HCT116 (cell line): ENCODE results near the gene TIAM1. TPM values are rescaled to one million over a fixed set of nuclear protein-coding genes. Genes with fewer than 3 reads are reported as not detected.

Experiments
- ATAC-seq: fragments of 200-7000 bp; cut with Tn5 transposase; 2 replicates; pipeline ENCODE4 v1.9.1; 2020; ENCODE audit warnings: mild to moderate bottlenecking, moderate library complexity
- BruUV-seq: library from RNA; stranded (reverse); fragments of 400-500 nt; replicated peaks from 2 replicates; lab custom pipeline; 2021; lab: Mats Ljungman, UMichigan
- CTCF ChIA-PET: fragments of 300-600 bp; sonication (Branson Sonifier 250); formaldehyde crosslinking; loops from one replicate; lab custom pipeline; 2021; ENCODE audit warnings: antibody characterized with exemption; lab: Charles Lee
- POLR2A ChIA-PET: fragments of 300-600, 350-600 bp; sonication (Branson Sonifier 250); formaldehyde crosslinking; loops from one replicate; lab custom pipeline; 2021; ENCODE audit warnings: antibody characterized with exemption; lab: Charles Lee
- RAD21 ChIA-PET, 2 experiments: fragments of 300-600 bp; sonication (Branson Sonifier 250); formaldehyde crosslinking; loops; one replicate each; lab custom pipeline; 2023; ENCODE audit warnings: low total read pairs in 2 of 2; ENCODE audit not compliant: uncharacterized antibody in 2 of 2, unreplicated experiment in 2 of 2, low non-redundant PET in 1 of 2; lab: Charles Lee
- DNase-seq: peaks from one replicate; pipeline ENCODE4 v3.0.0-alpha.2; 2010; ENCODE audit warnings: low read depth, low spot score
- H2AFZ ChIP-seq: fragments of 200-600 bp; shearing (Covaris generic), sonication (generic); 2 replicates; pipeline ENCODE4 v1.6.1; 2017; ENCODE audit warnings: low read depth, mixed run types, mixed read lengths, antibody characterized with exemption, low read length; ENCODE audit not compliant: poor library complexity, severe bottlenecking
- H3K27ac ChIP-seq: 2 replicates; pipeline ENCODE4 v1.5.1; 2012; ENCODE audit warnings: low read depth, low read length
- H3K27me3 ChIP-seq: fragments of 200-600 bp; sonication (generic); 2 replicates; pipeline ENCODE4 v1.6.1; 2016; ENCODE audit warnings: mixed run types, low read length, mixed read lengths; ENCODE audit not compliant: insufficient read depth
- H3K36me3 ChIP-seq, 2 experiments: fragments of 200-500 bp in 1 of 2; fragments of 200-600 bp in 1 of 2; sonication (Bioruptor generic) in 1 of 2; sonication (generic) in 1 of 2; 2 replicates each; pipeline versions ENCODE4 v1.5.1 to v1.6.1; 2014 to 2016; ENCODE audit warnings: low read length in 2 of 2, inconsistent platforms in 1 of 2, mixed read lengths in 1 of 2, mixed run types in 1 of 2; ENCODE audit not compliant: insufficient read depth in 2 of 2, control insufficient read depth in 1 of 2
- H3K4me1 ChIP-seq, 2 experiments: fragments of 200-600 bp in 1 of 2; sonication (generic) in 1 of 2; 2 replicates each; pipeline versions ENCODE4 v1.5.1 to v1.6.1; 2012 to 2017; ENCODE audit warnings: low read length in 2 of 2, inconsistent platforms in 1 of 2, mild to moderate bottlenecking in 1 of 2, mixed read lengths in 1 of 2, mixed run types in 1 of 2, moderate library complexity in 1 of 2; ENCODE audit not compliant: insufficient read depth in 2 of 2, control insufficient read depth in 1 of 2
- H3K4me2 ChIP-seq: fragments of 200-600 bp; sonication (generic); 2 replicates; pipeline ENCODE4 v1.6.1; 2017; ENCODE audit warnings: mixed run types, low read length, mixed read lengths
- H3K4me3 ChIP-seq, 2 experiments: fragments of 200-600 bp in 1 of 2; sonication (generic) in 1 of 2; replicated peaks in 1 of 2; 2 replicates each; pipeline ENCODE4 v1.5.1; 2011 to 2016; ENCODE audit warnings: low read length in 2 of 2, control low read depth in 1 of 2, low read depth in 1 of 2, mild to moderate bottlenecking in 1 of 2, mixed read lengths in 1 of 2, mixed run types in 1 of 2
- H3K79me2 ChIP-seq: fragments of 200-600 bp; sonication (generic); 2 replicates; pipeline ENCODE4 v1.6.1; 2017; ENCODE audit warnings: mild to moderate bottlenecking, mixed run types, low read length, moderate library complexity, mixed read lengths; ENCODE audit not compliant: insufficient read depth
- H3K9ac ChIP-seq: fragments of 200-600 bp; sonication (generic); 2 replicates; pipeline ENCODE4 v1.6.1; 2016; ENCODE audit warnings: low read length, mixed read lengths
- H3K9me2 ChIP-seq: fragments of 200-600 bp; sonication (generic), shearing (Covaris generic); 2 replicates; pipeline ENCODE4 v1.6.1; 2017; ENCODE audit warnings: mixed run types, mild to moderate bottlenecking, moderate library complexity; ENCODE audit not compliant: insufficient read depth
- H3K9me3 ChIP-seq, 2 experiments: fragments of 200-500 bp in 1 of 2; fragments of 200-600 bp in 1 of 2; sonication (Bioruptor generic) in 1 of 2; sonication (generic) in 1 of 2; 2 replicates each; pipeline ENCODE4 v1.6.1; 2014 to 2017; ENCODE audit warnings: low read length in 2 of 2, mixed read lengths in 2 of 2, inconsistent platforms in 1 of 2, low read depth in 1 of 2, mild to moderate bottlenecking in 1 of 2, mixed run types in 1 of 2, moderate library complexity in 1 of 2; ENCODE audit not compliant: control insufficient read depth in 1 of 2, insufficient read depth in 1 of 2
- H4K20me1 ChIP-seq: fragments of 200-600 bp; sonication (generic), shearing (Covaris generic); 2 replicates; pipeline ENCODE4 v1.6.1; 2017; ENCODE audit warnings: mixed run types, mild to moderate bottlenecking, moderate library complexity; ENCODE audit not compliant: insufficient read depth
- REST ChIP-seq: IDR thresholded peaks from 2 replicates; pipeline ENCODE4 v1.6.1; 2012; ENCODE audit warnings: low read depth
- intact Hi-C: fragments of 100-400 bp; cut with micrococcal nuclease; formaldehyde crosslinking; loops from 2 replicates; pipeline ENCODE4 v1.10.0; 2022
- total RNA-seq: library from RNA; stranded (reverse); gene quantifications from one replicate; pipeline ENCODE4 v1.2.1, GENCODE V29; 2021; ENCODE audit not compliant: unreplicated experiment
- TF ChIP-seq, protein P1 (sequence below), 3 experiments: fragments of 200-600 bp in 1 of 3; sonication (generic) in 1 of 3; IDR thresholded peaks in 2 of 3; conservative IDR thresholded peaks in 1 of 3; 2 replicates each; pipeline ENCODE4 v1.5.1; 2012 to 2017; ENCODE audit warnings: low read depth in 2 of 3, low read length in 2 of 3, antibody characterized with exemption in 1 of 3, borderline replicate concordance in 1 of 3, control low read depth in 1 of 3, mild to moderate bottlenecking in 1 of 3, mixed read lengths in 1 of 3, mixed run types in 1 of 3, moderate library complexity in 1 of 3; ENCODE audit not compliant: insufficient read depth in 1 of 3

TIAM1 gene
- total RNA-seq, 1 experiment from 2014 or later: 47.8 TPM

DNA sequence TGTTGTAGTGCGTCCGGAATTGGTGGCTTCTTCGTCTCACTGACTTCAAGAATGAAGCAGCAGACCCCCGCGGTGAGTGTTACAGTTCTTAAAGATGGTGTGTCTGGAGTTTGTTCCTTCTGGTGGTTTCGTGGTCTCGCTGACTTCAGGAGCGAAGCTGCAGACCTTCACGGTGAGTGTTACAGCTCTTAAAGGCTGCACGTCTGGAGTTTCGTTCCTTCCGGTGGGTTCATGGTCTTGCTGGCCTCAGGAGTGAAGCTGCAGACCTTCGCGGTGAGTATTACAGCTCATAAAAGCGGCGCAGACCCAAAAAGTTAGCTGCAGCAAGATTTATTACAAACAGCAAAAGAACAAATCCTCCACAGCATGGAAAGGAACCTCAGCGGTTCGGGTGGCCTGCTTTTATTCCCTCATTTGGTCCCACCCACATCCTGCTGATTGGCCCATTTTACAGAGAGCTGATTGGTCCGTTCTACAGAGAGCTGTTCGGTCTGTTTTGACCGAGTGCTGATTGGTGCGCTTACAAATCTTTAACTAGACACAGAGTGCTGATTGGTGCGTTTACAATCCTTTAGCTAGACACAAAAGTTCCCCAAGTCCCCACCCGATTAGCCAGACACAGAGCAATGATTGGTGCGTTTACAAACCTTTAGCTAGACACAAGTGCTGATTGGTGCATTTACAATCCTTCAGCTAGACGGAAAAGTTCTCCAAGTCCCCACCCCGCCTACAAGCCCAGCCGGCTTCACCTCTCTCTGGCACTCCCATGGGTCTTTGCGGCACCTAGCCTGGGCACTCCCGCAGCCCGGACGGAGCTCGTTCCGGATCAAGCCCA, 256.2 kb downstream of the TIAM1 start:
- Histone ChIP-seq H3K9me3 (no peaks in the 10 kb centered on the region), H3K4me1 (no peaks in the 10 kb centered on the region), H3K27ac (no peak overlapping the region), H3K4me2 (no peak overlapping the region), H2AFZ (no peak overlapping the region), H3K9me2 (no peaks in the 10 kb centered on the region), H3K36me3 (no peaks in the 10 kb centered on the region), H3K79me2 (no peaks in the 10 kb centered on the region), H3K27me3 (no peaks in the 10 kb centered on the region), H4K20me1 (no peaks in the 10 kb centered on the region), H3K4me3 (no peak overlapping the region), H3K9ac (no peak overlapping the region)
- RAD21 ChIA-PET: no interaction called here
- DNase-seq (no peak), ATAC-seq (no peak)
- CTCF ChIA-PET: no interaction called here
- intact Hi-C loops: loop anchor here (5.0 to 10.0 kb wide), 3 partner anchors 1713 to 2001 kb away; no protein-coding TSS in a partner anchor
- TF ChIP-seq, protein P1, sequence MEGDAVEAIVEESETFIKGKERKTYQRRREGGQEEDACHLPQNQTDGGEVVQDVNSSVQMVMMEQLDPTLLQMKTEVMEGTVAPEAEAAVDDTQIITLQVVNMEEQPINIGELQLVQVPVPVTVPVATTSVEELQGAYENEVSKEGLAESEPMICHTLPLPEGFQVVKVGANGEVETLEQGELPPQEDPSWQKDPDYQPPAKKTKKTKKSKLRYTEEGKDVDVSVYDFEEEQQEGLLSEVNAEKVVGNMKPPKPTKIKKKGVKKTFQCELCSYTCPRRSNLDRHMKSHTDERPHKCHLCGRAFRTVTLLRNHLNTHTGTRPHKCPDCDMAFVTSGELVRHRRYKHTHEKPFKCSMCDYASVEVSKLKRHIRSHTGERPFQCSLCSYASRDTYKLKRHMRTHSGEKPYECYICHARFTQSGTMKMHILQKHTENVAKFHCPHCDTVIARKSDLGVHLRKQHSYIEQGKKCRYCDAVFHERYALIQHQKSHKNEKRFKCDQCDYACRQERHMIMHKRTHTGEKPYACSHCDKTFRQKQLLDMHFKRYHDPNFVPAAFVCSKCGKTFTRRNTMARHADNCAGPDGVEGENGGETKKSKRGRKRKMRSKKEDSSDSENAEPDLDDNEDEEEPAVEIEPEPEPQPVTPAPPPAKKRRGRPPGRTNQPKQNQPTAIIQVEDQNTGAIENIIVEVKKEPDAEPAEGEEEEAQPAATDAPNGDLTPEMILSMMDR (IDR thresholded peaks at IDR 0.05 in 2 of 3, conservative IDR thresholded peaks at IDR 0.05 in 1 of 3; ENCODE audit: borderline replicate concordance in 1 of 3, insufficient read depth in 1 of 3, low read depth in 2 of 3, low read length in 2 of 3): no peak
- no peak for TF ChIP-seq REST
- POLR2A ChIA-PET: no interaction called here
- no TSS peak for BruUV-seq
